Measurements from ENCODE around the gene MRPL20. TPM values are rescaled to one million over a fixed set of nuclear protein-coding genes. Genes with fewer than 3 reads are reported as not detected.
A peak's percentile ranks its signal among the peaks of the same experiment; 100 is the strongest.

The MRPL20 gene
- polyA plus RNA-seq, 1 donor from 2014 or later = 204 TPM

DNA sequence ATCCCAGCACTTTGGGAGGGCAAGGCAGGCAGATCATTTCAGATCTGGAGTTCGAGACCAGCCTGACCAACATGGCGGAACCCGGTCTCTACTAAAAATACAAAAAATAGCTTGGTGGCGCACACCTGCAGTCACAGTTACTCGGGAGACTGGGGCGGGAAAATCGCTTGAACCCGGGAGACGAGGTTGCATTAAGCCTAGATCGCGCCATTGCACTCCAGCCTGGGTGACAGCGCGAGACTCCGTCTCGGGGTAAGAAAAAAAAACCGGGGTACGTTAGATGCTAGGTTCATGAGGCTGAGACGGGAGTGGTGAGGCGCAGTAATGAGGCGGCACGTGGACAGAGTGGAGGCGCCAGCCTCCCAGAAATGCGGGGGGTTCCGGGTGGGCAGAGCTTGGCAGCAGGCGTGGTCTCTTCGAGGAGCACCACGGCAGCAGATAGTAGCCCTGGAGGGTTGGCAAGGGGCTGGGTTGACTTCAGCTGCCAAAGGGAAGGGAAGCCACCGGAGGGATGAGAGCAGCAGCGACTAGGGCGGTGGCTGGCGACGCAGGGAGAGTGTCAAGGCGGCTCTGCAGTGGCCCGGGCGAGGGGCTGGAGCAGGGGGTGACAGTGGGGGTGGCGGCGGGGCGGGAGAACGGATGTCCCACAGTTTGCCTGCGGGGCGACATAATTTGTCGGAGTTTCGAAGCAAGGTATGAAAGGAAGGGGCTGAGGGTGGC is 832 bp downstream of the MRPL20 start:
- no peaks in the 10 kb centered on the region for H3K9me3 ChIP-seq (ENCODE audit: low read length)
- no peaks in the 10 kb centered on the region for H3K9me2 ChIP-seq (ENCODE audit: insufficient read depth, low read length)
- peak overlapping the region; percentile 97 for H3K4me3 ChIP-seq (ENCODE audit: low read length)
- no peaks in the 10 kb centered on the region for H3K27me3 ChIP-seq (ENCODE audit: insufficient read depth, low read depth, low read length)
- H4K20me1 ChIP-seq (ENCODE audit: insufficient read depth) = no peaks in the 10 kb centered on the region
- peaks cover 24% of the 10 kb centered on the region for H3K79me2 ChIP-seq (replicated peaks; ENCODE audit: insufficient read depth, low read length)
- H3F3A ChIP-seq (ENCODE audit: insufficient read depth, low read length, poor library complexity, severe bottlenecking) = no peaks in the 10 kb centered on the region
- peak overlapping the region; percentile 85 for H3K27ac ChIP-seq (ENCODE audit: low read length)
- no peaks in the 10 kb centered on the region for H3K36me3 ChIP-seq (ENCODE audit: insufficient read depth, low read length)
- H3K9ac ChIP-seq (ENCODE audit: low read length) = peak overlapping the region; percentile 86
- TF ChIP-seq POLR2AphosphoS5 (IDR thresholded peaks at IDR 0.05) (no peak), MXI1 (conservative IDR thresholded peaks at IDR 0.05; ENCODE audit: poor library complexity, severe bottlenecking) (no peak), TAF1 (IDR thresholded peaks at IDR 0.05; ENCODE audit: low read depth) (no peak), RAD21 (conservative IDR thresholded peaks at IDR 0.05) (no peak), CTCF (IDR thresholded peaks at IDR 0.05; ENCODE audit: poor library complexity, severe bottlenecking) (no peak), EP300 (conservative IDR thresholded peaks at IDR 0.05; ENCODE audit: poor library complexity, severe bottlenecking) (no peak), SMC3 (conservative IDR thresholded peaks at IDR 0.05; ENCODE audit: poor library complexity) (no peak), EZH2 (IDR thresholded peaks at IDR 0.05; ENCODE audit: borderline replicate concordance, insufficient read depth, low read length, poor library complexity, severe bottlenecking) (no peak)
- TF ChIP-seq, protein P1, sequence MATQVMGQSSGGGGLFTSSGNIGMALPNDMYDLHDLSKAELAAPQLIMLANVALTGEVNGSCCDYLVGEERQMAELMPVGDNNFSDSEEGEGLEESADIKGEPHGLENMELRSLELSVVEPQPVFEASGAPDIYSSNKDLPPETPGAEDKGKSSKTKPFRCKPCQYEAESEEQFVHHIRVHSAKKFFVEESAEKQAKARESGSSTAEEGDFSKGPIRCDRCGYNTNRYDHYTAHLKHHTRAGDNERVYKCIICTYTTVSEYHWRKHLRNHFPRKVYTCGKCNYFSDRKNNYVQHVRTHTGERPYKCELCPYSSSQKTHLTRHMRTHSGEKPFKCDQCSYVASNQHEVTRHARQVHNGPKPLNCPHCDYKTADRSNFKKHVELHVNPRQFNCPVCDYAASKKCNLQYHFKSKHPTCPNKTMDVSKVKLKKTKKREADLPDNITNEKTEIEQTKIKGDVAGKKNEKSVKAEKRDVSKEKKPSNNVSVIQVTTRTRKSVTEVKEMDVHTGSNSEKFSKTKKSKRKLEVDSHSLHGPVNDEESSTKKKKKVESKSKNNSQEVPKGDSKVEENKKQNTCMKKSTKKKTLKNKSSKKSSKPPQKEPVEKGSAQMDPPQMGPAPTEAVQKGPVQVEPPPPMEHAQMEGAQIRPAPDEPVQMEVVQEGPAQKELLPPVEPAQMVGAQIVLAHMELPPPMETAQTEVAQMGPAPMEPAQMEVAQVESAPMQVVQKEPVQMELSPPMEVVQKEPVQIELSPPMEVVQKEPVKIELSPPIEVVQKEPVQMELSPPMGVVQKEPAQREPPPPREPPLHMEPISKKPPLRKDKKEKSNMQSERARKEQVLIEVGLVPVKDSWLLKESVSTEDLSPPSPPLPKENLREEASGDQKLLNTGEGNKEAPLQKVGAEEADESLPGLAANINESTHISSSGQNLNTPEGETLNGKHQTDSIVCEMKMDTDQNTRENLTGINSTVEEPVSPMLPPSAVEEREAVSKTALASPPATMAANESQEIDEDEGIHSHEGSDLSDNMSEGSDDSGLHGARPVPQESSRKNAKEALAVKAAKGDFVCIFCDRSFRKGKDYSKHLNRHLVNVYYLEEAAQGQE (IDR thresholded peaks at IDR 0.05; ENCODE audit: borderline replicate concordance) = no peak
- peak overlapping the region; percentile 92 for H3K4me2 ChIP-seq (ENCODE audit: low read length)
- H2AFZ ChIP-seq (ENCODE audit: low read depth, low read length) = peak overlapping the region; percentile 33

- H3K36me3 ChIP-seq (ENCODE audit: insufficient read depth, low read length) = no peaks in the 10 kb centered on the region
- peaks cover 39% of the 10 kb centered on the region for H3K79me2 ChIP-seq (replicated peaks; ENCODE audit: insufficient read depth, low read length)
- no peaks in the 10 kb centered on the region for H3K27me3 ChIP-seq (ENCODE audit: insufficient read depth, low read depth, low read length)
Measured at GRCh38 chr1:1403653-1404052, 3.4 kb downstream of the MRPL20 start.

More at GRCh38 chr1:1403653-1404052, 3.4 kb downstream of the MRPL20 start:
- TF ChIP-seq EZH2 (IDR thresholded peaks at IDR 0.05; ENCODE audit: borderline replicate concordance, insufficient read depth, low read length, poor library complexity, severe bottlenecking) = no peak
- TF ChIP-seq CTCF (IDR thresholded peaks at IDR 0.05; ENCODE audit: poor library complexity, severe bottlenecking) = no peak
- TF ChIP-seq MXI1 (conservative IDR thresholded peaks at IDR 0.05; ENCODE audit: poor library complexity, severe bottlenecking) = no peak
- TF ChIP-seq TAF1 (IDR thresholded peaks at IDR 0.05; ENCODE audit: low read depth) = no peak
- TF ChIP-seq RAD21 (conservative IDR thresholded peaks at IDR 0.05) = no peak
- no peak for TF ChIP-seq POLR2AphosphoS5 (IDR thresholded peaks at IDR 0.05)
- no peak for TF ChIP-seq SMC3 (conservative IDR thresholded peaks at IDR 0.05; ENCODE audit: poor library complexity)
- TF ChIP-seq EP300 (conservative IDR thresholded peaks at IDR 0.05; ENCODE audit: poor library complexity, severe bottlenecking) = no peak
- TF ChIP-seq, protein P1 (IDR thresholded peaks at IDR 0.05; ENCODE audit: borderline replicate concordance) = no peak
- no peaks in the 10 kb centered on the region for H3F3A ChIP-seq (ENCODE audit: insufficient read depth, low read length, poor library complexity, severe bottlenecking)
- no peak overlapping the region for H2AFZ ChIP-seq (ENCODE audit: low read depth, low read length)
- no peaks in the 10 kb centered on the region for H3K9me3 ChIP-seq (ENCODE audit: low read length)
- no peaks in the 10 kb centered on the region for H4K20me1 ChIP-seq (ENCODE audit: insufficient read depth)
- H3K4me2 ChIP-seq (ENCODE audit: low read length) = no peak overlapping the region
- no peaks in the 10 kb centered on the region for H3K9me2 ChIP-seq (ENCODE audit: insufficient read depth, low read length)
- no peak overlapping the region for H3K27ac ChIP-seq (ENCODE audit: low read length)
- no peak overlapping the region for H3K4me3 ChIP-seq (ENCODE audit: low read length)
- no peak overlapping the region for H3K9ac ChIP-seq (ENCODE audit: low read length)

Measured in neural cell (in vitro differentiated cells).